ENCODE results near the gene RAD18.

GRCh38 chr3:8931342-8931741 lies 31.9 kb downstream of the RAD18 start:
- TF ChIP-seq CTCF (IDR thresholded peaks at IDR 0.05; ENCODE audit: insufficient read depth, low read depth, low read length): no peak
- TF ChIP-seq EZH2 (IDR thresholded peaks at IDR 0.05; ENCODE audit: insufficient read depth, low read length): no peak

Measured in astrocyte (in vitro differentiated cells and primary cell).